SU-DHL-6 (cell line): ENCODE data around the gene GRB10.
"Not testable (repeated sequence)": the region's sequence is repeated elsewhere in the genome, so short reads cannot be mapped to it uniquely, and the experiment has no call there.

Experiments used
- H2AFZ ChIP-seq: fragments of 200-600 bp; sonication (generic); 2 replicates; pipeline ENCODE4 v1.6.1; 2014; ENCODE audit warnings: low read depth, mild to moderate bottlenecking, moderate library complexity, mixed read lengths, antibody characterized with exemption, low read length; ENCODE audit not compliant: severe bottlenecking
- H3F3A ChIP-seq: fragments of 200-600 bp; shearing (Covaris generic); 2 replicates; pipeline ENCODE4 v1.6.0; 2016; ENCODE audit warnings: antibody characterized with exemption, mild to moderate bottlenecking; ENCODE audit not compliant: insufficient read depth
- H3K27ac ChIP-seq: fragments of 200-600 bp; sonication (generic); 2 replicates; pipeline ENCODE4 v1.5.1; 2016; ENCODE audit warnings: low read depth, mild to moderate bottlenecking, low read length, moderate library complexity, mixed read lengths
- H3K27me3 ChIP-seq: fragments of 200-600 bp; sonication (generic), shearing (Covaris generic); 2 replicates; pipeline ENCODE4 v1.6.0; 2014; ENCODE audit warnings: mild to moderate bottlenecking, low read length
- H3K36me3 ChIP-seq: fragments of 200-600 bp; sonication (generic); 2 replicates; pipeline ENCODE4 v1.6.1; 2014; ENCODE audit warnings: mild to moderate bottlenecking, low read length, mixed read lengths
- H3K4me2 ChIP-seq: fragments of 300-600, 200-600 bp; shearing (Covaris generic), sonication (generic); 2 replicates; pipeline ENCODE4 v1.6.0; 2014; ENCODE audit warnings: low read length, low read depth, mild to moderate bottlenecking; ENCODE audit not compliant: poor library complexity, severe bottlenecking
- H3K4me3 ChIP-seq: fragments of 200-600 bp; sonication (generic); 2 replicates; pipeline ENCODE4 v1.5.1; 2014; ENCODE audit warnings: antibody characterized with exemption, low read length, mild to moderate bottlenecking, mixed read lengths; ENCODE audit not compliant: insufficient read depth, poor library complexity, severe bottlenecking
- H3K79me2 ChIP-seq: fragments of 200-600 bp; sonication (generic); 2 replicates; pipeline ENCODE4 v1.6.1; 2014; ENCODE audit warnings: mild to moderate bottlenecking, low read length, moderate library complexity; ENCODE audit not compliant: insufficient read depth
- H3K9ac ChIP-seq: fragments of 200-600 bp; sonication (generic); 2 replicates; pipeline ENCODE4 v1.7.0; 2014; ENCODE audit warnings: mild to moderate bottlenecking, low read length
- H3K9me2 ChIP-seq: fragments of 200-600 bp; sonication (generic); replicated peaks from 2 replicates; pipeline ENCODE4 v1.6.1; 2014; ENCODE audit warnings: low read length; ENCODE audit not compliant: insufficient read depth
- H3K9me3 ChIP-seq: fragments of 200-600 bp; sonication (generic); 2 replicates; pipeline ENCODE4 v1.6.1; 2014; ENCODE audit warnings: low read length, mixed read lengths; ENCODE audit not compliant: insufficient read depth
- H4K20me1 ChIP-seq: fragments of 200-600 bp; sonication (generic); 2 replicates; pipeline ENCODE4 v1.6.1; 2014; ENCODE audit warnings: low read depth, mild to moderate bottlenecking, antibody characterized with exemption, low read length, moderate library complexity, mixed read lengths
- CTCF ChIP-seq: fragments of 200-600 bp; sonication (generic); IDR thresholded peaks from one replicate; pipeline ENCODE4 v1.5.1; 2017; ENCODE audit warnings: antibody characterized with exemption, mild to moderate bottlenecking, low read length, moderate library complexity; ENCODE audit not compliant: insufficient read depth, poor library complexity, severe bottlenecking
- EZH2phosphoT487 ChIP-seq: fragments of 200-600 bp; sonication (generic), shearing (Covaris generic); conservative IDR thresholded peaks from 2 replicates; pipeline ENCODE4 v1.6.1; 2018; ENCODE audit warnings: mild to moderate bottlenecking, antibody characterized with exemption, low read length, moderate library complexity, mixed read lengths

GRB10 gene

GRCh38 chr7:50552139-50552538 is 230.6 kb downstream of the GRB10 start:
- TF ChIP-seq EZH2phosphoT487 (no peak), CTCF (no peak)
- Histone ChIP-seq H3K27ac (no peak overlapping the region), H3K79me2 (no peaks in the 10 kb centered on the region), H2AFZ (no peak overlapping the region), H3K36me3 (no peaks in the 10 kb centered on the region), H3K9me2 (no peaks in the 10 kb centered on the region), H3K27me3 (no peaks in the 10 kb centered on the region), H4K20me1 (no peaks in the 10 kb centered on the region), H3F3A (no peaks in the 10 kb centered on the region), H3K9ac (no peak overlapping the region), H3K4me2 (no peak overlapping the region), H3K9me3 (no peaks in the 10 kb centered on the region), H3K4me3 (no peak overlapping the region)

GRCh38 chr7:50545613-50546012 is 237.1 kb downstream of the GRB10 start:
- not testable (repeated sequence) for H3K4me3 ChIP-seq, H3K36me3 ChIP-seq, H3K9ac ChIP-seq, H2AFZ ChIP-seq, H4K20me1 ChIP-seq, H3K9me2 ChIP-seq, H3K79me2 ChIP-seq, H3K27me3 ChIP-seq, H3F3A ChIP-seq, H3K4me2 ChIP-seq, H3K27ac ChIP-seq, H3K9me3 ChIP-seq

DNA sequence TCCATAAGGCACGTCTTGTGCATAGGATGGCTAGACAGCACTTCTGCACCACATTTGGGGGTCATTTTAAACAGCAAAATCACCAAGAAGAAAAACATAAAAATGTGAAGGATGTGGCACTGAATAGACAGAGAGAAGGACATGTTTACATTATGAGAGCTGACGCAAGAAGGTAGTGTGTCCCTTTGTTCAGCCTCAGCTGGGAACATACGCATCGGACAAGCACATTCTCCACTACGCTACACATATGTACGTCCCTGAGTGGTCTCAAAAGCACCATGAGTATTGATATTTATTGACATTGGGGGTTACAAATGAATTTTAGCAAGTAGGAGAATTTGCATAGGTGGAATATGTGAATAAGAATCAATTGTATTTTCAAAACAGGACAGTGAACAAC is 237.7 kb downstream of the GRB10 start:
- Histone ChIP-seq H3K9me3 (no peaks in the 10 kb centered on the region), H3K79me2 (no peaks in the 10 kb centered on the region), H3K4me3 (no peak overlapping the region), H3K9me2 (no peaks in the 10 kb centered on the region), H3K27me3 (no peaks in the 10 kb centered on the region), H3K36me3 (no peaks in the 10 kb centered on the region), H3K27ac (no peak overlapping the region), H3K9ac (no peak overlapping the region), H4K20me1 (no peaks in the 10 kb centered on the region), H3F3A (no peaks in the 10 kb centered on the region), H2AFZ (no peak overlapping the region), H3K4me2 (no peak overlapping the region)
- TF ChIP-seq EZH2phosphoT487 (no peak), CTCF (no peak)

DNA sequence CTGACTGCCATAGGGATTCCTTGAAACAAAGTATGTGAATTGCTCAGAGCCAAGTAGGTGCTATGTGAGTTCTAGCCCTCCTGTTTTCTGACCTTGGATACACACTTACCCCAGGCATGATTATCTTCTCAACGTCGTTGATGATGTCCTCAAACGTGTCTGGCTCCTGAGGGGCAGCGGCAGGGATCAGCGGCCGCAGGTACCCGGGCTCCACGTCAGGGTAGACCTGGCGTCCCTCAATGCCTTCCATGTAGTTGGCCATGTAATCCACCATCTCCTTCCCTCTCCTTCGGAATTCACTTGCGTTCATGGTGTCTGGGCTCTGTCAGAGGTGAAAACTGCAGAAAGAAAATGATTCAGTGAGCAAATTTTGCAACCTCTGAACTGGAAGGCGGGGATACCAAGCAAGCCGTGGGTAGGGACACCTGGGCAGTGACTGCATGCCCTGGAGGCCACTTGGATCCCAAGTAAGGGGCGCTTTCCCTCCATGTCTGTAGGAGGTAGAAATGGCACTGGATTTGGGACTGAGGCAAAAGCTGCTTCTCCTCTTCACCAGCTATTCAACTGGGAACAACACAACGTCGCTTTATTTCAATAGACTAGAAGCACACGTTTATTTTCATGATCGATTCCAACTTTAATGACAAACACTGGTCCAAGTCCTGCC is 238.8 kb downstream of the GRB10 start:
- Histone ChIP-seq H3K79me2 (no peaks in the 10 kb centered on the region), H3K27me3 (no peaks in the 10 kb centered on the region), H4K20me1 (no peaks in the 10 kb centered on the region), H3K4me3 (no peak overlapping the region), H3F3A (no peaks in the 10 kb centered on the region), H3K9me2 (no peaks in the 10 kb centered on the region), H3K9ac (no peak overlapping the region), H3K4me2 (no peak overlapping the region), H2AFZ (no peak overlapping the region), H3K36me3 (no peaks in the 10 kb centered on the region), H3K27ac (no peak overlapping the region), H3K9me3 (no peaks in the 10 kb centered on the region)
- TF ChIP-seq CTCF, result no peak
- TF ChIP-seq EZH2phosphoT487, result no peak
